Muscle layer of duodenum (tissue), 2 donors: ENCODE results near the gene CNMD.

ENCODE experiments used
- H3K27ac ChIP-seq: one replicate; pipeline ENCODE4 v1.7.0; 2013; ENCODE audit warnings: mild to moderate bottlenecking, low read length
- H3K27me3 ChIP-seq: one replicate; pipeline ENCODE4 v1.7.0; 2013; ENCODE audit warnings: low read depth, mild to moderate bottlenecking, control low read depth, low read length
- H3K36me3 ChIP-seq, 2 donors: one replicate each; pipeline ENCODE4 v1.7.0; 2013; ENCODE audit warnings: low read length in 2 of 2, control low read depth in 1 of 2, mild to moderate bottlenecking in 1 of 2; ENCODE audit not compliant: insufficient read depth in 2 of 2, control insufficient read depth in 1 of 2
- H3K4me1 ChIP-seq, 2 donors: one replicate each; pipeline ENCODE4 v1.7.0; 2013; ENCODE audit warnings: low read length in 2 of 2, mild to moderate bottlenecking in 2 of 2, control low read depth in 1 of 2, moderate library complexity in 1 of 2; ENCODE audit not compliant: insufficient read depth in 2 of 2, control insufficient read depth in 1 of 2
- H3K4me3 ChIP-seq, 2 donors: one replicate each; pipeline ENCODE4 v1.7.0; 2013; ENCODE audit warnings: low read length in 2 of 2, low read depth in 1 of 2, mild to moderate bottlenecking in 1 of 2
- H3K9me3 ChIP-seq, 2 donors: one replicate each; pipeline ENCODE4 v1.7.0; 2013; ENCODE audit warnings: low read length in 2 of 2, control low read depth in 1 of 2, mild to moderate bottlenecking in 1 of 2; ENCODE audit not compliant: control insufficient read depth in 1 of 2
- donor health status: healthy.

CNMD gene

GRCh38 chr13:52739468-52740071, at the start of gene CNMD:
CNMD (minus strand) TSS chr13:52739820; CDS start chr13:52739701, 119 bp downstream.
- Histone ChIP-seq H3K9me3 (no peaks in the 10 kb centered on the region), H3K27me3 (peaks cover 29% of the 10 kb centered on the region), H3K4me3 (peak within 1 kb of the TSS; percentile 16 to 68), H3K4me1 (peaks cover 0 to 16% of the 10 kb centered on the region in 2 donors), H3K27ac (no peak within 1 kb of the TSS), H3K36me3 (no peaks in the 10 kb centered on the region)

- no peak overlapping the region for H3K27ac ChIP-seq
- no peaks in the 10 kb centered on the region for H3K27me3 ChIP-seq
Measured at GRCh38 chr13:52788011-52788410, 48.4 kb upstream of the CNMD start.

GRCh38 chr13:52787235-52787634, 47.6 kb upstream of the CNMD start:
- no peaks in the 10 kb centered on the region for H3K27me3 ChIP-seq
- H3K36me3 ChIP-seq = no peaks in the 10 kb centered on the region
- no peaks in the 10 kb centered on the region for H3K4me1 ChIP-seq
- H3K9me3 ChIP-seq = no peaks in the 10 kb centered on the region
- no peak overlapping the region for H3K27ac ChIP-seq
- H3K4me3 ChIP-seq = no peak overlapping the region

More at GRCh38 chr13:52788011-52788410, 48.4 kb upstream of the CNMD start:
- Histone ChIP-seq H3K36me3 (no peaks in the 10 kb centered on the region), H3K9me3 (no peaks in the 10 kb centered on the region), H3K4me1 (no peaks in the 10 kb centered on the region), H3K4me3 (no peak overlapping the region)

GRCh38 chr13:52786766-52787165, 47.1 kb upstream of the CNMD start:
- no peaks in the 10 kb centered on the region for H3K36me3 ChIP-seq
- H3K27me3 ChIP-seq = no peaks in the 10 kb centered on the region
- no peak overlapping the region for H3K27ac ChIP-seq
- no peaks in the 10 kb centered on the region for H3K4me1 ChIP-seq
- no peak overlapping the region for H3K4me3 ChIP-seq
- H3K9me3 ChIP-seq = no peaks in the 10 kb centered on the region

DNA sequence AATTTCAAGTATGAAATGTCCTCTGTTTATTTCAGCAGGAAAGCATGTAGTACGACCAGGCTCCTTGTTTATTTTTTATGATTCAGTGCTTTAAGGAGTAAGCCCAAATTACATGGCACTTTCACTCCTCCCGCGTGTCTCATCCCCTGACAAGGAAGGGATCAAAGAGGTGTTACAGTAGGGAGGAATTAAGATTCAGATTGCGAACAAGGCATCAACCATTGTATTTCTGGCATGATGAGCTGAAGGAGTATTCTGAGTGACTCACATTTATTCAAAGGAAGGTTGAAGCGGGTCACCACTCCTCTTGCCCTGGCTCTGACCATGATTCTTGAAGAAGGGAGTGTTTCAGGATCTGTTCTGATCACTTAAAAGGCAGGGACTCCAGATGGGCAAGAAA, 46.1 kb upstream of the CNMD start:
- Histone ChIP-seq H3K36me3 (no peaks in the 10 kb centered on the region), H3K27ac (no peak overlapping the region), H3K4me3 (no peak overlapping the region), H3K27me3 (no peaks in the 10 kb centered on the region), H3K4me1 (no peaks in the 10 kb centered on the region), H3K9me3 (no peaks in the 10 kb centered on the region)

- Histone ChIP-seq H3K27me3 (no peaks in the 10 kb centered on the region), H3K4me3 (no peak overlapping the region), H3K27ac (no peak overlapping the region), H3K36me3 (no peaks in the 10 kb centered on the region), H3K9me3 (no peaks in the 10 kb centered on the region), H3K4me1 (no peaks in the 10 kb centered on the region)
Measured at GRCh38 chr13:52784591-52785340, 45.1 kb upstream of the CNMD start.

DNA sequence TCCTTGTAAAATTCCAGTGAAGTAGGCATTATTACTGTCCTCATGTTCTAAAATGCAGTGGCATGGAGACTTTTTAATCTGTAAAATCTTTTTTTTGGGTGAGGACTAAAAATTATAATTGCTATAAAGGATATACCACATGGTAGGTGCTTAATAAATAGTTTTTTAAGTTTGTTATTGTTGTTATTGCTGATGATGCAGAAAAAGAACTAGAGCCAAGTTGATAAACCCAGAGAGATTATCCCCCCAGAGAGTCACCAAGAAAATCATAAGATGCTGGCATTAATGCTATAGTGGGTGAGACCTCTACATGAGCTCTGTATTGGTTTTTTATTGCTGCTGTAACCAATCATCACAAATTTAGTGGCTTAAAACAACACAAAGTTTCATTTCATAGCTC, 44.3 kb upstream of the CNMD start:
- Histone ChIP-seq H3K4me3 (no peak overlapping the region), H3K36me3 (no peaks in the 10 kb centered on the region), H3K9me3 (no peaks in the 10 kb centered on the region), H3K27ac (no peak overlapping the region), H3K27me3 (no peaks in the 10 kb centered on the region), H3K4me1 (no peaks in the 10 kb centered on the region)

DNA sequence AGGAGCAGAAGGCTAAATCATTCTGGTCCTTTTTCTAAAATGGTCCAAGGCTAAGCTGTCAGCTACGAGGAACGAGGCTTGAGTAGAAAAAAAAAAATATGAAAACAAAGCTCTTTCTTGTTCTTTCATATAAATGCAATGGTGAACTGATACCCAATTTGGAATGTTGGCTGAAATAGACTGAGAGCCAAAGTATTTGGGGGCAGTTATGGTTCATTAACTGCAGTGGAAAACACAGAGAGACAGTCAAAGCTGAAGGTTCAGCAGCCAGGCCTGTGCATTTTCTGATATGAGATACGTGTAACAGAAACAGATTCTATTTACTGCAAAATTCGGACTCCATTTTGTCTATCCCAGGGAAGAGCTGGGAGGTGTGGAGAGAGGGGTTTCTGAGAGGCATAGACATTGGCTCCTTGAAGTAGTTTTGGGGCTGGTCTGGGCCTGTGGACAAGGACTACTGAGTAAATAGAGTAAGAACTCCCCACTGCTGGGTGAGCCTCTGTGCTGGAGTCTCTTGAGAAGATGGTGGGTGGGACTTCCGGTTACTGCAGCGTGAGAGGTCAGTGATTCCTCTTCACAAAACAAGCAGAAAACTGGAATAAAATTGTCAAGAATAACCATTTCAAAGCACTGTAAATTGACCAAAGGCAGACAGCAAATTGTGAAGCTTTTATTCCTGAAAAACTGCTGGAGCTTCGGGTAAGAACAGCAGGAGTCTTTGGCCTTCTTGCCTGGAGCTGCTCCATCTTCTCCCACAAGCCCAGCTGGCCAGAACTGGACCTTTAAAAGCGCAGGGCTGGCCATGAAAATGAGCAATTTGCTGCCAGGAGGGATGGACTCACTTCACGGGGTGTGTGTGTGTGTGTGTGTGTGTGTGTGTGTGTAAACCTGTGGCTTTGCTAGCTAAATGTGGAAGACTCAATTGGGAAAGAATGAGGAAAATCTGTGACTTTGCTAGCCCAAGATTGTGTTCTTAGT, 43.1 kb upstream of the CNMD start:
- H3K27ac ChIP-seq = no peak overlapping the region

DNA sequence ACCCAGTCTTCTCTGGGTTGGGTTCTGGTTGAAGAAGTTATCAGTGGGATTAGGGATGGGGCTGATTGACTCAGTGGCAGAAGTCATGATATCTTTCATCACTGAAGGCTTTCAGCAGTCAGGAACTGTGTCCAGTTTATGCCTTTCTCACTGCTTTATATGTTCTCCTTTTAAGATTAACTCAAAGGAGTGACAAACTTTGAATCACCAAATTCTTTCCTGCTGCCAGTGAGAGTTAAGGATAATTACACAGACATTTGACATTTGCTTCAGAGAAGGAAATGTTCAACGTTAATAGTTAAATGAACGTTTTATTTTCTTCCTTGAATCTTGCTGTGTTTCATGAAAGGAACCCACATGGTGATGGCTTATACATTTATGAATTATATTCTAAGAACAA, 41.0 kb upstream of the CNMD start:
- Histone ChIP-seq H3K27ac (no peak overlapping the region), H3K4me1 (no peaks in the 10 kb centered on the region), H3K4me3 (no peak overlapping the region), H3K27me3 (no peaks in the 10 kb centered on the region), H3K9me3 (no peaks in the 10 kb centered on the region), H3K36me3 (no peaks in the 10 kb centered on the region)

More for the DNA sequence above, 43.1 kb upstream of the CNMD start:
- Histone ChIP-seq H3K9me3 (no peaks in the 10 kb centered on the region), H3K27me3 (no peaks in the 10 kb centered on the region), H3K4me3 (no peak overlapping the region), H3K36me3 (no peaks in the 10 kb centered on the region), H3K4me1 (no peaks in the 10 kb centered on the region)

- no peaks in the 10 kb centered on the region for H3K9me3 ChIP-seq
Measured at GRCh38 chr13:52780092-52780491, 40.5 kb upstream of the CNMD start.

DNA sequence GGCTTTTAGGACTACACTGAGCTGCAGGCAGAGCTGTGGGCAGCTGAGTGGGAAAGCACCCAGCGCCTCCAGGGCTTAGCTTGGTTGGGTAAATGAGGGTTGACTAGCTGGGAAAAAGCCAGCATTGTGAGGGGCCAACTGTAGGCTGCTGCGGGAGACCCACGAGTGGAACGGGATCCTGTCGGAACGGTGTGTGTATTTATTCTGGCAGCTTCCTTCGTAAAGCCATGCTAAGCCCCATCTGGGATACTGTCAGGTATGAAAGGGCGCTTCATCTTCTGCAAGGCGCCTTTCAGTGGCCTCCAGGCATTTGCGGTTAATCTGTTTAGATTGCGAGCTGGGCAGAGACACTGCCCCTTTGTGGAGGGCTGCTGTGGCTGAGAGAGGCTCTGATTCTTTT, 39.5 kb upstream of the CNMD start:
- no peaks in the 10 kb centered on the region for H3K9me3 ChIP-seq
- H3K36me3 ChIP-seq = no peaks in the 10 kb centered on the region
- no peaks in the 10 kb centered on the region for H3K27me3 ChIP-seq
- no peak overlapping the region for H3K4me3 ChIP-seq
- no peaks in the 10 kb centered on the region for H3K4me1 ChIP-seq
- no peak overlapping the region for H3K27ac ChIP-seq

More at GRCh38 chr13:52780092-52780491, 40.5 kb upstream of the CNMD start:
- no peaks in the 10 kb centered on the region for H3K4me1 ChIP-seq
- H3K4me3 ChIP-seq = no peak overlapping the region
- H3K27me3 ChIP-seq = no peaks in the 10 kb centered on the region
- no peak overlapping the region for H3K27ac ChIP-seq
- no peaks in the 10 kb centered on the region for H3K36me3 ChIP-seq
